GM18508 (cell line): ENCODE measurements around the gene IZUMO4.
"Not testable (repeated sequence)": the region's sequence is repeated elsewhere in the genome, so short reads cannot be mapped to it uniquely, and the experiment has no call there.

ENCODE experiments used
- ATAC-seq: cut with Tn5 transposase; IDR thresholded peaks from one replicate; pipeline ENCODE4 v1.9.1; 2021; ENCODE audit warnings: moderate number of reproducible peaks; ENCODE audit not compliant: insufficient read depth, unreplicated experiment

Gene IZUMO4

DNA sequence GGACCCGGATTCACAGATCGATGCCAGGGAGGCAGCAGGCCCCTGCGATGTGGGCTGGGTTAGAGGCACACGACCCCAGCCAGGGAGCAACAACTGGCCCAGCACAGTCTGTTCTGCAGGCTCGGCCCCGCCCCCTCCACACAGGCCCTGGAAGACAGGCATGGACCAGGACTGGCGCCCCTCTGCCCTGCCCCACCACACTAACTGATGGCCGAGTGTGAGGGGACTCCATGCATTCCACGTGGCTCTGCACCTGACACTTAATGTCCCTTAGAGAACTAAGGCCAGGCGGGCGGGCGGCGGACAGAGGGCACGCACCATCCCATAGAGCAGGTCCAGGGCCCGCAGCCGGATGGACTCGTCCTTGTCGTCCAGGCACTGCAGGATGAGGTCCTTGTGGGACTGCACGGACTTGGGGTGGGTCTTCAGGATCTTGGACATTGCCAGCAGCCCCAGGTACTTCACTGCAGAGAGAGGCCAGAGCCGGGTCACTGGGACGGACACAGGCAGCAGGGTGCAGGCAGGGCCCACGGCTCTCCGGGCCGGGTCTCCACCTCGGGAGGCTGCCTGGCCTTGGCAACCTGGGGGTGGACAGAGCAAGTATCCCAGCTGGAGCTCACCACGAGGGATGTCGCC, 24.8 kb downstream of the IZUMO4 start:
- no peak for ATAC-seq

DNA sequence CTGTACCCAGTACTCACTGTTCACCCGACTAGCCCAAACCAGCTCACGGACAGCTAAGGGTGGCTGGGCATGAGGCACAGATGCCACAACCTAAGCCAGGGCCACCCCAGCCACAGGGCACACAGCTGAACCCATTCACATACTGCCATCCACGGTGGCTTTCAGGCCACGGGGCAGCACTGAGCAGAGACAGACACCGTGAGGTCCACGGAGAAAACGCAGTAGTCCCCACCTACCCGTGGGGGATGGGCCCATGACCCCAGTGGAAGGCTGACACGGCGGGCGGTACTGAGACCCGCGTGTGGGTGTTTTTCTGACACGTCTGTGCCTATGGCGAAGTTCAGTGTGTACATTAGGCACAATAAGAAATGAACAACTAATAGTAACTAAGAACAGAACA, 25.5 kb downstream of the IZUMO4 start:
- no peak for ATAC-seq

DNA sequence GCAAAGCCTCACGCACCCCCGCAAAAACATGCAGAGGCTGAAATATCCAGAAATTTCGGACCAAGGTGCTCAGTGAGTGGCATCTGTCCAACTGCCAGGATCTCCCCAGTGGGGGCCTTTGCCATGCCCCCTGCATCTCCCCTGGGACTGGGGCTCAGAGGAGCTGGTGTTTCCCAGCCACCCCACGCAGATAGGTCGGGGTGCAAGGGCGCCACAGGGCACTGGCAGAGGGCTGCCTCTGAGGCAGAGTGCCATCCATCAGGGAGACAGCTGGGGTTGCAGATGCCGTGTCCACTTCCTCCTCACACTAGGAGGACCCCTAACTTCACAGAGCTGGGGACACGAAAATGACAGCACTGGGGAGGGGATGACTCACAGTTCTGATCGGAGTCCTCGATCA, 26.3 kb downstream of the IZUMO4 start:
- ATAC-seq = no peak

DNA sequence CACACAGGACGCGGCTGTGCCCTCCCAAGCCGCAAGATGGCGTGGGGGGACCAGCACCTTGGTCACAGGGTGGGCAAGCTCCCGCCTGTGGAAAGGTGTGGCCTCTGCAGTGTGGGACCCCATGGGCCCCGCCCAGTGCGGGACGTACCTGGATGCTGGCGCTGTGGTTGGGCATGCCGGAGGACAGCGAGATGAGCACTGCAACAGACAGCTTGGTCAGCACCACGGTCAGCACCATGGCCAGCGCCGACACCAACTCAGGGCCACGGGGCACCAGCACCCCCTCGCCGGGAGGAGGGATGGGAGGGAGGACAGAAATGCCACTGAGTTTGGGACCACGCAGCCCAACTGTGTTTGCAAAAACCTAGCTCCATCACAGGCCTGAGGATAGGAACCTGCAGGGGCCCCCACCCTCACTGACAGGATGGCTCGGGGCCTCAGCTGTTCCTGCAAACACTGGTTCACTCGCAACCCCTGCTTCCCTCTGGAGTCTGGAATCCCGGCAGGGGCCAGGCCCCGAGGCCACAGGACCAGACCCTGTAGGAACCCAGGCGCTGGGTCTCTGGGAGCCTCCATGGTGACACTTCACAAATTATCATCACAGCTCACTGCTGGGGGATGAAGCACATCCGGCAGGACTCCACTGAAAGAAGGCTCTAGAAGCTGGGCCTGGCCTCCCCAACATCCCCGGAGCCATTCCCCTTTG, 27.1 kb downstream of the IZUMO4 start:
- ATAC-seq = no peak

DNA sequence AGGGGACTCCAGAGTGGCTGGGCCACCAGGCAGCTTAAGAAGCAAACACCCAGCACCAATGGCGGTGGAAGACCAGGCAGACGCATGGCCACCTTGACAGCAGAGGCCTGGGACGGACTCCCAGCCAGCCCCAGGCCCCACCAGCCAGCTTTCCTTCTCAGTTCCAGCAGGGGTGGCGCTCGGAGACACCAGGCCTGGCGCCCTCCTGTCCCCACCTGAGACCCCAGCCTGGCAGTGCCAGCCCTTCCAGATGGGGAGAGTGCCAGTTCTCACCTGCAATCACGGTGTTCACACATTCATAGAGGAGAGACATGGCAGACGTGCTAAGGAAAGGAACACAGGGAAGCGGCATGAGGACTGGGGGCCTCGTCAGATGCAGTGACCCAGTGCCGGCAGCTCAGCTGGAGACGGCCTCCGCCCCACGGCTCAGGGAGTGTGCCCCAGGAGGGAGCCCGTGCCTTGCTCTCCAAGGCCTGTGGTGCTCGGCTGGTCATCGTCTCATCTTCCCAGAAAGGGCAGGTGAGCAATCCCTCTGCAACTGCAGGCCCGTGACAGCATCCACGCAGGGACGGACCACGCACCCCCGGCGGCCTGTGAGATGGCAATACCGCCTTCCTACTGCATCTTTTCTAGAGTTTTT, 30.3 kb downstream of the IZUMO4 start:
- ATAC-seq = no peak

DNA sequence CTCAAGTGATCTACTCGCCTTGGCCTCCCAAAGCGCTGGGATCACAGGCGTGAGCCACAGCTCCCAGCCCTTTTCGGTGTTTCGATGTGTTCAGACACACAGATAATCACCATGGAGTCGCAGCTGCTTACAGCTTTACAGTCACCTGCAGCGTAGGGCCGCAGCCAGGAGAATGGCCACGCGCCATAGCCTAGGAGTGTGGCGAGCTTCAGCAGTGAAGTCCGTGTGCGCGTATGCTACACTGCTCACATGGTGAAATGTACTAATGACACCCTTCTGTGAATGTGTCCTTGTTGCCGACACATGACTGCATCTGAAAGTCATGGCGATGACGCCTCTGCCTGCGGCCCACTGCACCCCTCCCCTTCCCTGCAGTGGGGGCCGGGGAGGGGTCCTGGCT, 31.0 kb downstream of the IZUMO4 start:
- ATAC-seq = no peak

DNA sequence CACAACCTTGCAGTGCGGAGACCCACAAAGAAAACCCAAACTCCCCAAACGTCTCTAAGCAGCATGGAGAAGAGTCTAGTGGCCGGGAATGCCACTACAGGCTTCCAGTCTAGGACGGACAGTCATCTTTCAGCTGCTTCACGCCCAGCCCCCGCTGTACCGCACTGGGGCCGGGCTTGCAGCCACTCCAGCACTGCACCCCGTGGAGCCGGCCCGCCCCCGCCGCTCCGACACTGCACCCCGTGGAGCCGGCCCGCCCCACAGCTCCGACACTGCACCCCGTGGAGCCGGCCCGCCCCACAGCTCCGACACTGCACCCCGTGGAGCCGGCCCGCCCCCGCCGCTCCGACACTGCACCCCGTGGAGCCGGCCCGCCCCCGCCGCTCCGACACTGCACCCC, 31.5 kb downstream of the IZUMO4 start:
- ATAC-seq = not testable (repeated sequence)

DNA sequence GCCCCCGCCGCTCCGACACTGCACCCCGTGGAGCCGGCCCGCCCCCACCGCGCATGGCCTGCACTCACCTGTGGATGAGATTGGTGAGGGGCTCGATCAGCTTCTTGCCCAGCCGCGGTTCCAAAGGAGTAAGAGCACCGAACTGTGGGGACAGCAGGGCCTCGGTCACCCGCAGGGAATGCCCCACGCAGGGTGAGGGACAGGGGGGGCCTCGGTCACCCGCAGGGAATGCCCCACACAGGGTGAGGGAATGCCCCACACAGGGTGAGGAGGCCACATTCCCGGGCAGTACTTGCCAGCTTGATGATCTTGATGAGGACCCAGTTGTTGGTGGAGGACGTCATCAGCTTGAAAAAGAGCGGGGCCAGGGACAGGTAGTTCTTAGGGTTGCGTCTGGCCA, 32.3 kb downstream of the IZUMO4 start:
- ATAC-seq = no peak

DNA sequence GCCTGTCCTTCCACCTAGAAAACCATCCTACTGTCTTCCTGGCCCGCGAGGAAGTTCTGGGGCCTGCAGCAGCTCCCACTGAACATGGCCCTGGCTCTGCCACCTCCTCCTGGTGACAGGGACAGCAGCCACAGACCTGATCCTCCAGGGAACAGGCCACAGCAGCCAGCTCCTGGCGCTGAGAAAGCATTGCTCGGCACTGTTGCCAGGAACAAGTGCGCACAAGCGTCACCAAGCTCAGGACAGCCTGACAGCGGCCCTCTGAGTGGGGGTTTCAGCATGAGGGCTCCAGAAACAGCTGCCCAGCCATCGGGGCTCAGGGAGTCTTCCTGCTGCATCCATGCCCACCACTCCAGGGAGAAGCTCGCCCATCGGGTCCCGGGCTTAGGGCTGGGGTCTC, 32.8 kb downstream of the IZUMO4 start:
- no peak for ATAC-seq

DNA sequence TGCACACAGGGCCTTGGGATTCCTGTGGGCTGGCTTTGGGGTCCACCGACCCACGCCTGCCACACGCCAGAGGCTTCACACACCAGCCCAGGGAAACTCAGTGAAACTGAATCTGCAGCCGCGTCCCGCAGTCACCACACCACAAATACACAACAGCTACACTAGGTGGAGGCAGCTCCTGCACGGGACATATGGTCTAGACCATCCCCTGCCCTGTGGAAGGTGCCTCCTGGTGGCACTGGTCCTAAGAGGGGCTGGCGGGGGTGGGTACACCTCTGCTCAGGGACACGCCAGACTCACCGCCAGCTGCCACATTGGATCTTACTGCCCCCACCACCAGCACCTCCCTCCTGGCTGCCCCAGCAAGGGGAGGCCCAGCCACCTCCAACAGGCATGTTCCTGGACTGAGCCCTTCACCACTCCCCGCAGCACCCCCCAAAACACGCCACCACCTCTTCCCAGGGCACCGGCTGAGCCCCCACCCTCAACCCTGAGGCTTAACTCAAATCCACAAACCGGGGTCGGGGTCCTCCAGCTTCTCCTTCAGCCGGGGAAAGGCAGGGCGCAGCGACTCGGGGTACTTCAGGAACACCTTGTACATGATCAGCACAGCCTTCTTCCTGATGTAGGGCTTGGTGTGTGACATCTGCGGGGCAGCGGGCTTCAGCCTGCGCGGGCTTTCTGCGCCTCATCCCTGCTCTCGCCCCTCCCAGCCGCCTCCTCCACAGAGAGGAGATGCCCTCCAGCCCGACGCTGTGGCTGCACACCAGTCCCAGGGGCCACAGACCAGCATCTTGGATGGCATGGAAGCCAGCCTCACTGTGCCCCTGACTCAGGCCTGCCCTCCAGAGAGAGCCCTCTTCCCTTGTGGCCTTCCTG, 33.4 kb downstream of the IZUMO4 start:
- ATAC-seq = no peak

DNA sequence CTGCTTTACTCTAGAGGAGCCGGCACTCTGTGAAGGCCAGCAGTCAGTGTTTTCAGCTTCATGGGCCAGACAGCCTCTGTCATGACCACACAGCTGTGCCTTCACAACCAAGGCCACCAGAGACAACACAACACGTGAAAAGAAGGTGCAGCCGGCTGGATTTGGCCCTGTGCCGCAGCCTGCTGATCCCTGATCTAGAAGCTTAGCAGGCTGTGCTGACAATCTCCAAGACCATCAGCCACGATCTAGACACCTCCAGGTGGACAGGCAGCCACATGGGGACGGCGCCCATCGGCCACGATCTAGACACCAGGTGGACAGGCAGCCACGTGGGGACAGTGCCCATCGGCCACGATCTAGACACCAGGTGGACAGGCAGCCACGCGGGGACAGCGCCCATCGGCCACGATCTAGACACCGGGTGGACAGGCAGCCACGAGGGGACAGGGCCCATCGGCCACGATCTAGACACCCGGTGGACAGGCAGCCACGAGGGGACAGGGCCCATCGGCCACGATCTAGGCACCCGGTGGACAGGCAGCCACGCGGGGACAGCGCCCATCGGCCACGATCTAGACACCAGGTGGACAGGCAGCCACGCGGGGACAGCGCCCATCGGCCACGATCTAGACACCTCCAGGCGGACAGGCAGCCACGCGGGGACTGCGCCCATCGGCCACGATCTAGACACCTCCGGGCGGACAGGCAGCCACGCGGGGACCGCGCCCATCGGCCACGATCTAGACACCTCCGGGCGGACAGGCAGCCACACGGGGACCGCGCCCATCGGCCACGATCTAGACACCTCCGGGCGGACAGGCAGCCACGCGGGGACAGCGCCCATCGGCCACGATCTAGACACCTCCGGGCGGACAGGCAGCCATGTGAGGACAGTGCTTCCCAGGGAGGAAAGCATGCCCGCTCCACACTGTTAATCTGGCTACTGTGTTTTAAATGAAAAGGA, 34.6 kb downstream of the IZUMO4 start:
- ATAC-seq = not testable (repeated sequence)

DNA sequence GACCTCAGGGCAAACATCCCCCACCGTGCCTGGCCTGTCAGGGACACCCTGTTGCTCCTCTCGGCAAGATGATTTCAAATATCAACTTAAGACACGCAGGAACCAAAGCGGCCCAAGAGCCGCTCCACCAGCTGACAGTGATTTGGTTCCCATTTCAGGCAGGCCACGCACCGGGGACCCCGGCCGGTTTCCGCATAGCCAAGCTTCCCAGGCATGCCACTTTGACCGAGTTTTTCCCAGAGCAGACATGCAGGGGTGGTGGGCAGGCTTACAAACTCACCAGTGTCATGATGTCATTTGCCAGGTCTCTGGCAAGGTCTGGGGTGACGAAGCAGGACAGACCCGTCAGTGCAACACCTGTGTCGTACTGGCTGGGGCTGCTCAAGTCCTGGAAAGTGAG, 35.5 kb downstream of the IZUMO4 start:
- no peak for ATAC-seq

DNA sequence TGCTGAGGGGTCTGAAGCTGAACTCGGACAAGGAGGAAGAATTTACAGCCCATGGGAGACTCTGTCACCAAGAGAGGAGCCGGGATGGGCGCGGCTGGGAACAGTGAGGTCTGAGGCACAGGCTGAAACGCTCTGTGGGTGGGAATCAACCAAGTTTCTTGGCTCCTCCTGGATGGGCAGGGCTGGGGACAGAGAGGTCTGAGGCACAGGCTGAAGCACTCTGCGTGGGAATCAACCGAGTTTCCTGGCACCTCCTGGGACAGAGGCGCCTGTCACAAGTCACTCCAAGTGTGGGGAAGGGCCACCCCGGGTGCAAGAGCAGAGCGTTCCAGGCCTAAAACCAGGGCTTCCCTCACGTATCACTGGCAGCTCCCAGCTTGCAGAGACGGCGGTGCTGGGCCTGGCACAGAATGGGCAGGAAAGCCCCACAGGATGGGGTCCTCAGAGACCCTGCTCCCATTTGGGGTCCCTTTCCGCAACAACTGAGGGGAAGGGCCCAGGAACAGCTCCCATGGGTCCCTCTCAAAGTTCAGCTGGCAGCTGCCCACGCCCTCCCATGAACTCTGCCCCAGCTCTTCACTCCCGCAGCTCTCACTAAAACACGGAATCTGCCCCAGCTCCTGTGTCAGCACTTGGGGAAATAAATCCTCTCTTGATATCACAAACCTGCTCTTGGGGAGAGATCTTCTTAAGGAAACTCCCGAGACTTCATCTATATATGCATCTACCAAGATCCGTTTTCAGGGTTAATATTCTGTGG, 36.2 kb downstream of the IZUMO4 start:
- no peak for ATAC-seq

DNA sequence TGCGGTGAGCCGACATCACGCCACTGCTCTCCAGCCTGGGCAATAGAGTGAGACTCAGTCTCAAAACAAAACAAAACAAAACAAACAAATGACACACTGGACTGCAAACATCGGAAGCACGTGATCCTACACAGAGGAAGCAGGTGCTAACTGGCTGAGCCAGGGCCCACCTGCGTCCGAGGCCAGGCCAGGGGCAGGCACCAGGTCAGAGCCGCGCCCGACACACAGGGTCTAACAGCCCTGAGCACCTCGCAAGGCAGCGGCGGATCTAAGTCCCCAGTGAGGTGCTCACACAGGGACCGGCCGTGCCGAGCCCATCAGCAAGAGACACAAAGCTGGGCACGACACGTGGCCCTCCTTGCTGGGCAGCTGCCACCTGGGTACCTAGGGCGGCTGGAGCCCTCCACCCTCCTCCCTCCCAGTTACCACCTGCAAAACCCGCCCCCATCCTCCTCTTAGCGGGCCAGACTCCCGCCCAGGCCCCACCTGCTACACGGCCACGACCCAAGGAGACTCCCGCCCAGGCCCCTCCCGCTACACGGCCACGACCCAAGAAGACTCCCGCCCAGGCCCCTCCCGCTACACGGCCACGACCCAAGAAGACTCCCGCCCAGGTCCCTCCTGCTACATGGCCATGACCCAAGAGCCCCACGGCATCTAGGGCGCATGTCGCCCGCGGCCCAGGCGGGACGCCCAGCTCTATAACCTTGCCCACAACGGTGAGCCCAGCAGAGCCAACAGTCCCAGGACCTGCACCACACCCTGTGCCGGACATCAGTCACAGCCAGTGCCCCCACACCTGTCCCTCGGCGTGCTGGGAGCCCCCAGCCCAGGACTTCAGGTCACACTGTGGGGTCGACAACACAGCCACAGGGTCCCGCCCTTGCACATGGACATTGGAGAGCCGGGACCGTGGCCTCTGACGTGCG, 39.0 kb downstream of the IZUMO4 start:
- no peak for ATAC-seq

DNA sequence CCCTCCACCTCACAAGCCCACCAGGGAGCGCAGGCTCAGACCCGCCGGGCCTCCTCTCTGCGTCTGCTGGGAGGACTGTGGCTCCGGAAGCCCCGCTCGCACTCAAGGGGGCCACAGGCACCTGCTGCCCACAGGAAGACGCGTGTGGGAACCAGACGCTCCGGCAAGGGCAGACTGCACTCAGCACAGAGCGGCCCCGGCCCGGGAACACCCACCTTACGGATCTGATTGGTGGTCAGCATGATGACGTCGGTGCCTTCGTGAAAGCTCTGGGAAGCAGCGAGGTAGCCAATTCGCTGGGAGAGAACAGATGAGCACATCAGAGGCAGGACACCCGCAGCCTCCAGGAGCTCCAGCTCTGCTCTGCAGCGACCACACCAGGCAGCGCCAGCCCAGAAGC, 40.1 kb downstream of the IZUMO4 start:
- no peak for ATAC-seq

DNA sequence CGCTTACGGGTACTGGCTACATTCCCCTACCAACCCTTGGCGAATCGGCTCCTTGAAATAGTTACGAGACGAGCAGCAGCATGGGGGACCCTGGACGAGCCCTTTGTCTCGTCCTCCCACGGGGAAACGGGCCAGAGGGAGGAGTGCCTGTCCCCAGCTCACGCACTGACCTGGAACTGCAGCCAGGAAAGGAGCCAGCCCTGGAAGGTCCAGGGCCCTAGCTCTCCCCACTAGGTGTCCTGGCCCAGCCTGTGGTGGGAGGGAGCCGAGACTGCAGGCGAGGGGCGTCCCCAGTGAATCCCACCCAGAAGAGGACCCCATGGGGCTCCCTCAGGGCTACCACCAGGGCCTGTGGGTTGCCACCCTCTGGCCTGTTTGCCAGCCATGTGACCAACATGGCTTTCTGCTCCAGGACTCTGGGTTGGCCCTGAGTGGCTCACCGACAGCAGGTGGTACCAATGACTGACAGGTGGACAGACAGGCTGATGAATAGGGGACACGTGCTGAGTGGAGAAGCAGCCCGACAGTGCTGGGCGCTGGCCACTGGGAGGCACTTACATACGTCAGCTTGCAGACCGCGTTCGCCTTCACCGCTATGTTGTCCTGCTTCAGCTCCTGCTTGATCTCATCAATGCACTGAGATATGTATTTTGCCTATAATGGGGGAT, 41.5 kb downstream of the IZUMO4 start:
- ATAC-seq = no peak

DNA sequence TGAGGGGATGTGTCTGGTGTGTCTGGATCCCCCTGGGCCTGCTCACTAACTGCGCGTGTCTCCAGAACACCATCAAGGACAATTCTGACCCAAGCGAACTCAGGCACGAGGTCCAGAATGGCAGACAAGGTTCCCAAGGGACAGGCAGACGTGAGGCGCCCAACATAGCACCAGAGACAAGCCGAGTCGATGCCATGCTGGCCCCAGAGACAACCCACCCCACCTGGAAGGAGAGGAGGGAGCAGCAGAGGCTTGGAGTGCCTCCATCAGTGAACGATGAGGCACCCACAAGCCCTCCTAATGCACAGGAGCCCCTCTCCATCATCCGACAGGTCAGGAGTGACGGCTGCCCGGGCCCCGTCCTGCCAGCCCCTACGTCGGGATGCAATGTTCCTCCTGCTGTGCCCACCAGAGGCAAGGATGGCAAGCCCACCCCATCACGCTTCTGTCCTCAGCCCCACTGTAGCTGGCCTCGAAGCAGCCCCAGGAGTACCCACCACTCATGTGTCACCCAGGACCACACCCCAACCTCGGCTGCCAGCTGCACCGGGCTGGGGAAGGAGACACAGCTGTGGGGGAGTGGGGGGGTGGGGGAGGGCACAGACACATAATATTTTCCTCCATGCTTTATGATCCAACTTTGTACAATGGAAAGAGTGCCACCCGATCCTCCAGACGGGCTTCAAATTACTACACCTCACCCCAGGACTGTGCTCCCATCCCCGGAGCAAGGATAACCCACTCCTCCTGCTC, 42.8 kb downstream of the IZUMO4 start:
- no peak for ATAC-seq
